ENCODE data around the gene STRA8. TPM values are rescaled to one million over a fixed set of nuclear protein-coding genes. Genes with fewer than 3 reads are reported as not detected.

STRA8 gene
- total RNA-seq, 1 donor from 2014 or later: not detected

- Mint-ChIP-seq H3K4me1 (peaks cover 8% of the 10 kb centered on the region), H3K4me3 (no peak overlapping the region), H3K27me3 (ENCODE audit: low read depth) (no peaks in the 10 kb centered on the region), H3K36me3 (peaks cover 10% of the 10 kb centered on the region), H3K27ac (no peak overlapping the region), H3K9me3 (no peaks in the 10 kb centered on the region)
- TF ChIP-seq, protein P1, sequence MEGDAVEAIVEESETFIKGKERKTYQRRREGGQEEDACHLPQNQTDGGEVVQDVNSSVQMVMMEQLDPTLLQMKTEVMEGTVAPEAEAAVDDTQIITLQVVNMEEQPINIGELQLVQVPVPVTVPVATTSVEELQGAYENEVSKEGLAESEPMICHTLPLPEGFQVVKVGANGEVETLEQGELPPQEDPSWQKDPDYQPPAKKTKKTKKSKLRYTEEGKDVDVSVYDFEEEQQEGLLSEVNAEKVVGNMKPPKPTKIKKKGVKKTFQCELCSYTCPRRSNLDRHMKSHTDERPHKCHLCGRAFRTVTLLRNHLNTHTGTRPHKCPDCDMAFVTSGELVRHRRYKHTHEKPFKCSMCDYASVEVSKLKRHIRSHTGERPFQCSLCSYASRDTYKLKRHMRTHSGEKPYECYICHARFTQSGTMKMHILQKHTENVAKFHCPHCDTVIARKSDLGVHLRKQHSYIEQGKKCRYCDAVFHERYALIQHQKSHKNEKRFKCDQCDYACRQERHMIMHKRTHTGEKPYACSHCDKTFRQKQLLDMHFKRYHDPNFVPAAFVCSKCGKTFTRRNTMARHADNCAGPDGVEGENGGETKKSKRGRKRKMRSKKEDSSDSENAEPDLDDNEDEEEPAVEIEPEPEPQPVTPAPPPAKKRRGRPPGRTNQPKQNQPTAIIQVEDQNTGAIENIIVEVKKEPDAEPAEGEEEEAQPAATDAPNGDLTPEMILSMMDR (IDR thresholded peaks at IDR 0.05; ENCODE audit: unreplicated experiment): no peak
- no peak for DNase-seq (ENCODE audit: low spot score in 2 of 2, unreplicated experiment in 2 of 2)
Measured at GRCh38 chr7:135204876-135205275, 28.8 kb upstream of the STRA8 start.

GRCh38 chr7:135205850-135206249, 27.8 kb upstream of the STRA8 start:
- Mint-ChIP-seq H3K27me3 (ENCODE audit: low read depth) (no peaks in the 10 kb centered on the region), H3K27ac (no peak overlapping the region), H3K9me3 (no peaks in the 10 kb centered on the region), H3K4me1 (peaks cover 8% of the 10 kb centered on the region), H3K4me3 (no peak overlapping the region), H3K36me3 (peaks cover 10% of the 10 kb centered on the region)
- TF ChIP-seq, protein P1 (IDR thresholded peaks at IDR 0.05; ENCODE audit: unreplicated experiment): no peak
- no peak for DNase-seq (ENCODE audit: low spot score in 2 of 2, unreplicated experiment in 2 of 2)

DNA sequence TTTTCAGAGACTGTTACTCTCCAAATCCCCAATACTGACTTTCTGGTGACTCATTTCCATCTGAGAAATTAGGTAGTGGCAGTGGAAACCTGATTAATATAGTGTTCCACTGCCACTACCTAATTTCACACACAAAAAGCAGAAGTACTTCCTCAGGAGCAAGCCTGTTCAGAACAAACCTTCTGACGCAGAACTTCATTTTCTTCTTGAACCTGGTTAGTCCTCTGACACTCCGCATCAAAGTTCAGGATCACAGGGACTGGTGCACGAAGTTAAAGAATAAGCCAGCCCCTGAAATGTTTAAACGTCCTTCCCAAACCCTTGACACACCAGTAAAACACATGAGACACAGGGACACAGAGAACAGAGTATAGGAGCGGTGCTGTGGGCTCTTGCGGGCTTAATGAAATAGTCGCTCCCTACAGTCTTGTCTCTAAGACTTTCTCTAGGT, 26.7 kb upstream of the STRA8 start:
- TF ChIP-seq, protein P1 (IDR thresholded peaks at IDR 0.05; ENCODE audit: unreplicated experiment): no peak
- H3K27me3 Mint-ChIP-seq (ENCODE audit: low read depth): no peaks in the 10 kb centered on the region
- DNase-seq (ENCODE audit: low spot score in 2 of 2, unreplicated experiment in 2 of 2): no peak
- no peak overlapping the region for H3K27ac Mint-ChIP-seq
- peaks cover 10% of the 10 kb centered on the region for H3K4me1 Mint-ChIP-seq
- peaks cover 8% of the 10 kb centered on the region for H3K36me3 Mint-ChIP-seq
- no peak overlapping the region for H3K4me3 Mint-ChIP-seq
- no peaks in the 10 kb centered on the region for H3K9me3 Mint-ChIP-seq

GRCh38 chr7:135207406-135208101, 26.1 kb upstream of the STRA8 start:
- DNase-seq (ENCODE audit: low spot score in 2 of 2, unreplicated experiment in 2 of 2): no peak
- Mint-ChIP-seq H3K9me3 (no peaks in the 10 kb centered on the region), H3K4me1 (peaks cover 10% of the 10 kb centered on the region), H3K36me3 (peaks cover 8% of the 10 kb centered on the region), H3K4me3 (no peak overlapping the region), H3K27me3 (ENCODE audit: low read depth) (no peaks in the 10 kb centered on the region), H3K27ac (no peak overlapping the region)
- TF ChIP-seq, protein P1 (IDR thresholded peaks at IDR 0.05; ENCODE audit: unreplicated experiment): no peak

GRCh38 chr7:135208102-135208793, 25.4 kb upstream of the STRA8 start:
- peaks cover 10% of the 10 kb centered on the region for H3K4me1 Mint-ChIP-seq
- H3K4me3 Mint-ChIP-seq: no peak overlapping the region
- no peaks in the 10 kb centered on the region for H3K27me3 Mint-ChIP-seq (ENCODE audit: low read depth)
- TF ChIP-seq, protein P1 (IDR thresholded peaks at IDR 0.05; ENCODE audit: unreplicated experiment): no peak
- peaks cover 8% of the 10 kb centered on the region for H3K36me3 Mint-ChIP-seq
- no peak overlapping the region for H3K27ac Mint-ChIP-seq
- no peaks in the 10 kb centered on the region for H3K9me3 Mint-ChIP-seq
- DNase-seq (ENCODE audit: low spot score in 2 of 2, unreplicated experiment in 2 of 2): no peak
